ENCODE measurements around the gene SPOCK2.

The SPOCK2 gene

DNA sequence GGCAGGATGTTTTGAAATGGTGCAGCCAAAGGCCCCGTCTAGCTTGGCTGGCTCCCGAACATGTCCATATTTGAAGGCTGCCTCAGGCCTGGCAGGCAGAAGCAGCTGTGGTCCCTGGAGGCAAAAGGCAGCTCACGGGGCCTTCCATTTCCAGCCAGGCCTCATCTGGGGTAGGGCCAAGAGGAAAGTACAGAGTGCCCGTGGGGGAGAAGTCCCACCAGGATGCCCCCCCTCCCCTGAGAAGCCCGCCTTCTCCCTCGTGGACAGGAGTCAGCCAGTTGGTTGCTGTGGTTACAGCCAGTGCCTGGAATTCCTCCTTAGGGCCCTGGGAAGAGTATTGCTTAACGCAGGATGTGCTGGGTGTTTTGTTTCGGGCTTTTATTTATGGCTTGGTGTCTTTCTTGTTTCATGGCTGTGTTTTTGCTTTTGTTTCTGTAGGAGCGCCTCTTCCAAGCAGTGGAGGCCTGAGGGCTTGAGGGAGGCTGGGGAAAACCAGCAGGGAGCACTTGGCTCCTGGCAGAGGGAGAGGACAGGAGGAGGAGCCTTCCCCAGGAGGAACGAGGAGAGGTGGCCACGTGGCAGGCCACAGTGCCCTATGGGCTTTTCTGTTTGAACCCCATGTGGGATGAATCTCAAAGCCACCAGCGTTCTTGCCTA is 78.8 kb downstream of the SPOCK2 start:
- DNase-seq (ENCODE audit: low spot score): peak; percentile 54

DNA sequence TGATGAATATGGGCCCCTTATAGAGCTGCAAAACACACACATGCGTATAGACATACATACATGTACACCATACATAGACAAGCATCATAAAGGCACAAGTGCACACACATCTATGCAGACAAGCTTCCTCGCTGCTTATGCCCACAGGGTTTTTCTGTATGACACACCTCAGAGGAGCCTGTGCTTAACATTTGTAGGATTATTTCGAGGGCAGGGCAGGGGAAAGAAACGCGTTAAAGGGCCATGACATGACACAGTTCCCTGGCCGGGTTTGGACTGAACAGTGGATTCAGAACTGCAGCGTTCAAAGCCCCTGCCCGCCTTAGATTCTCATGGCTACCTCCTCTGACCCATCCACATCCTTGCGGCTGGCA is 79.3 kb downstream of the SPOCK2 start:
- DNase-seq (ENCODE audit: low spot score): no peak
